Measurements from ENCODE around the gene S100A13.

Gene S100A13

GRCh38 chr1:153636312-153636711, 9.0 kb upstream of the S100A13 start:
- H3K4me3 Mint-ChIP-seq, result peak overlapping the region; percentile 97
- H3K9me3 Mint-ChIP-seq, result no peaks in the 10 kb centered on the region
- H3K27ac Mint-ChIP-seq, result peak overlapping the region; percentile 100
- ATAC-seq (no peak), DNase-seq (ENCODE audit: low spot score in 2 of 2) (no peak)
- peaks cover 77% of the 10 kb centered on the region for H3K36me3 Mint-ChIP-seq
- peaks cover 38% of the 10 kb centered on the region for H3K4me1 Mint-ChIP-seq

GRCh38 chr1:153635872-153636271, 8.6 kb upstream of the S100A13 start:
- no peaks in the 10 kb centered on the region for H3K9me3 Mint-ChIP-seq
- H3K27ac Mint-ChIP-seq, result peak overlapping the region; percentile 100
- ATAC-seq, result no peak
- H3K4me1 Mint-ChIP-seq, result peaks cover 38% of the 10 kb centered on the region
- H3K36me3 Mint-ChIP-seq, result peaks cover 73% of the 10 kb centered on the region
- no peak for DNase-seq (ENCODE audit: low spot score in 2 of 2)
- peak overlapping the region; percentile 97 for H3K4me3 Mint-ChIP-seq

DNA sequence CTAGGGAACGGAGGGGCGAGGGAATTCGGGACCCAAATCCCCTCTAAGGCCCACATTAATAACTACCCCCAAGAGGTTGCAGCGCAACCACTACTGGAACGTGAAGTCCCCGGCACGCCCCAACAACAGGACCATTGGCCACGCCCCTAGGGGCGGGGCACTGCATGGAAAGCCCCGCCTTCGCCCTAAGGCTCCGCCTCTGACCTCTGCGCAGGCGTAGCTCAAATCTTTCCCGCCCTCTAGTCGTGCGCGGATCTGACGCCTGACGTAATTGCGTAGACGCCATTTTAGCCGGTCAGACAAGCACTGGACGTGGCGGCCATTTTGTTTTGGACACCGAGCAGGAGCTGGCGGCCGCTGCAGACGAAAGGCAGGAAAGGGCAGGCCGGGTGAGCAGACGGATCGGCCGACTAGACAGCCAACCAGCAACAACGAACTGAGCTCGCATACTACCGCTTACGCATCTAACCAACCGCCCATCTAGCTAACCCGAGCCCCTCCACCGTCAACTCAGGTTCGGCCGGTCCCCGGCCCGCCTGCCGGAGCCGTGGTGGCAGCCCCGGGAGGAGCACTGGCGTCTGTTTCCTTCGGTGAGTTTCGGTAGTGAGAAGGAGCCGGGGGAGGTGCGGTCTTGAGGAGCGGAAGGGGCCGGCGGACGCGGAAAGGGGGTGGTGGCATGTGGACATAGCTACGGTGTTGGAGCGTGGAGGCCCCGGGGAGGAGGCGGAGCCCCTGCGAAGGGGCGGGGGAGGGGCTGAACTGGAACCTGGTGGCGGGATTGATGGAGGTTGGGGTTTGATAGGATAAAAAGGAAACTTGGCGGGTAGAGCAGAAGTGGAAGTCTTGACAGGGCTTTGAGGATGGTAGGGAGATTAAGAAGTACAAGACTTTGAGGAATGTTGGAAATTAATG, 6.7 kb upstream of the S100A13 start, which contains the start of gene CHTOP:
Gene CHTOP (plus strand): TSS at position 313 of the 912 bp plus-strand sequence. CDS start 2,523 bp downstream, outside the sequence.
- DNase-seq (ENCODE audit: low spot score in 2 of 2), result peak; percentile 99 to 100
- Mint-ChIP-seq H3K9me3 (no peaks in the 10 kb centered on the region), H3K4me3 (peak within 1 kb of the TSS; percentile 97), H3K4me1 (peaks cover 38% of the 10 kb centered on the region), H3K36me3 (peaks cover 54% of the 10 kb centered on the region), H3K27ac (peak within 1 kb of the TSS; percentile 100)
- ATAC-seq, result peak; percentile 93

GRCh38 chr1:153633161-153633753, 6.0 kb upstream of the S100A13 start:
- ATAC-seq (no peak), DNase-seq (ENCODE audit: low spot score in 2 of 2) (no peak)
- Mint-ChIP-seq H3K27ac (peak overlapping the region; percentile 100), H3K36me3 (peaks cover 47% of the 10 kb centered on the region), H3K4me1 (peaks cover 38% of the 10 kb centered on the region), H3K9me3 (no peaks in the 10 kb centered on the region), H3K4me3 (peak overlapping the region; percentile 97)

DNA sequence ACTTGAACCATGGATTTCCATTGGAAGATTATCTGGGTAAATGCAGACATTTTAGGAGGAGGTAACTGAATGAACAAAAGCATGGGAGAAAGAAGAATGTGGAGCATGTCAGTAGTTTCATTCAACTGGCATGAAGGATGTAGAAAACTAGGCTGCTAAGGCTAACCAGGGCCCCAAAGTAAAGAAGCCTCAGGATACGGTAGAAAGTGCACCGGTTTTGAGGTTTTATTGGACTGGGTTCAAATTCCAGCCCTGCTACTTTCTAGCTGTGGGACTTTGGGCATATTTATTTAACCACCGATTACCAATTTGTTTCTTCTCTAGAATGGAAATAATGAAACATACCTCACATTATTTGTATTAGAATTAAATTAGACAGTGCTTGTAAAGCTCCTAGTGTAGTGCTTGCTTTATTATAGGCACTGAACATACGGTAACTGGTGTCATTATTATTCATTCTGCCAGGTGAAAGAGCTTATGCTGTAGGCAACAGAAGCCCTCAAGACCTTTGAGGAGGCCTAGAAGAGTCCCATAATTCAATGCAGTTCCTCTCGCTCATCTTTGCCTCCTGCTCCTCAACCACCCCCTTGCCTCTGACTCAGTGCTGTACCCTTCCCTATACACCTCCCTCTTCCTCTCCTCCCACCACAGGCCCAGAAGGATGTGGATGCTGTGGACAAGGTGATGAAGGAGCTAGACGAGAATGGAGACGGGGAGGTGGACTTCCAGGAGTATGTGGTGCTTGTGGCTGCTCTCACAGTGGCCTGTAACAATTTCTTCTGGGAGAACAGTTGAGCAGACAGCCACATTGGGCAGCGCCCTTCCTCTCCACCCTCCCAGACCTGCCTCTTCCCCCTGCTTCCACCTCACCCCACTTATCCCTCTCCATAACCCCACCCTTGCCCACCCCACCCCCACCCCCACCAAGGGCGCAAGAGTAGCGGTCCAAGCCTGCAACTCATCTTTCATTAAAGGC, 4.0 kb upstream of the S100A13 start:
- ATAC-seq (no peak), DNase-seq (ENCODE audit: low spot score in 2 of 2) (no peak)
- Mint-ChIP-seq H3K4me3 (no peak overlapping the region), H3K27ac (peak overlapping the region; percentile 26), H3K4me1 (peaks cover 30% of the 10 kb centered on the region), H3K36me3 (peaks cover 28% of the 10 kb centered on the region), H3K9me3 (no peaks in the 10 kb centered on the region)

DNA sequence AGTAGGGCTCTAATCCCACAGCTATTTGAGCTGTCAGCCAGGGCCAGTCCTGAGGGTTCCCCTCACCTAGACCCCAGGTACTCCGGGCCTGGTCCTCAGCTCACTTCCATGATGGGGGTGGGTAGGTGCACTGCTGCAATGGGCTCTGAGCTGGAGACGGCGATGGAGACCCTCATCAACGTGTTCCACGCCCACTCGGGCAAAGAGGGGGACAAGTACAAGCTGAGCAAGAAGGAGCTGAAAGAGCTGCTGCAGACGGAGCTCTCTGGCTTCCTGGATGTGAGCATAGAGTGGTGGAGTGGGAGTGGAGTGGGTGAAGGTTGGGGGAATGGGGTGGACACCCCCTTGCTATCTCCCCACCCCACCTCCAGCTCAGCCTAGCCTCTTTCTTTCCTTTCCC, 3.1 kb upstream of the S100A13 start:
- Mint-ChIP-seq H3K4me1 (peaks cover 30% of the 10 kb centered on the region), H3K27ac (peak overlapping the region; percentile 26), H3K9me3 (no peaks in the 10 kb centered on the region), H3K4me3 (no peak overlapping the region), H3K36me3 (peaks cover 18% of the 10 kb centered on the region)
- no peak for ATAC-seq
- DNase-seq (ENCODE audit: low spot score in 2 of 2), result no peak

GRCh38 chr1:153629971-153630370, 2.7 kb upstream of the S100A13 start:
- Mint-ChIP-seq H3K27ac (peak overlapping the region; percentile 26), H3K4me3 (no peak overlapping the region), H3K36me3 (peaks cover 14% of the 10 kb centered on the region), H3K9me3 (no peaks in the 10 kb centered on the region), H3K4me1 (peaks cover 30% of the 10 kb centered on the region)
- ATAC-seq, result no peak
- no peak for DNase-seq (ENCODE audit: low spot score in 2 of 2)

DNA sequence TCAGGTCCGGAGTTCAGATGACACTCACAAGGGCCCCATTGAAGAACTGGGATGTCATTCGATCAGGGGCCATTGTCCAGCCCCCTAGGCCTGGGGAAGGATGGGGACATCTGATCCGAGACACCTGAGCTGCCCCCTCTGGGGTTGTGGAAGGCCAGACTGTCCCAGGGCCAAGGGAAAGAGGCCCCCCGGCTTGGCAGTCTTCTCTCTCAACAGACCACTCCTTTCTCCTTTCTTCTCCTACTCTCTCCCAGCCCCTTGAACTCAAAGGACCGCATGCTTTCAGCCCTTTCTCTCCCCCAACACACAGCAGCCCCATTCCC, 2.0 kb upstream of the S100A13 start:
- ATAC-seq (no peak), DNase-seq (ENCODE audit: low spot score in 2 of 2) (no peak)
- peaks cover 7% of the 10 kb centered on the region for H3K36me3 Mint-ChIP-seq
- peak overlapping the region; percentile 56 for H3K27ac Mint-ChIP-seq
- peaks cover 30% of the 10 kb centered on the region for H3K4me1 Mint-ChIP-seq
- no peaks in the 10 kb centered on the region for H3K9me3 Mint-ChIP-seq
- no peak overlapping the region for H3K4me3 Mint-ChIP-seq

GRCh38 chr1:153628638-153629342, 1.5 kb upstream of the S100A13 start:
- ATAC-seq, result no peak
- Mint-ChIP-seq H3K9me3 (no peaks in the 10 kb centered on the region), H3K4me1 (peaks cover 28% of the 10 kb centered on the region), H3K27ac (peak overlapping the region; percentile 56), H3K36me3 (peaks cover 2% of the 10 kb centered on the region), H3K4me3 (no peak overlapping the region)
- no peak for DNase-seq (ENCODE audit: low spot score in 2 of 2)

DNA sequence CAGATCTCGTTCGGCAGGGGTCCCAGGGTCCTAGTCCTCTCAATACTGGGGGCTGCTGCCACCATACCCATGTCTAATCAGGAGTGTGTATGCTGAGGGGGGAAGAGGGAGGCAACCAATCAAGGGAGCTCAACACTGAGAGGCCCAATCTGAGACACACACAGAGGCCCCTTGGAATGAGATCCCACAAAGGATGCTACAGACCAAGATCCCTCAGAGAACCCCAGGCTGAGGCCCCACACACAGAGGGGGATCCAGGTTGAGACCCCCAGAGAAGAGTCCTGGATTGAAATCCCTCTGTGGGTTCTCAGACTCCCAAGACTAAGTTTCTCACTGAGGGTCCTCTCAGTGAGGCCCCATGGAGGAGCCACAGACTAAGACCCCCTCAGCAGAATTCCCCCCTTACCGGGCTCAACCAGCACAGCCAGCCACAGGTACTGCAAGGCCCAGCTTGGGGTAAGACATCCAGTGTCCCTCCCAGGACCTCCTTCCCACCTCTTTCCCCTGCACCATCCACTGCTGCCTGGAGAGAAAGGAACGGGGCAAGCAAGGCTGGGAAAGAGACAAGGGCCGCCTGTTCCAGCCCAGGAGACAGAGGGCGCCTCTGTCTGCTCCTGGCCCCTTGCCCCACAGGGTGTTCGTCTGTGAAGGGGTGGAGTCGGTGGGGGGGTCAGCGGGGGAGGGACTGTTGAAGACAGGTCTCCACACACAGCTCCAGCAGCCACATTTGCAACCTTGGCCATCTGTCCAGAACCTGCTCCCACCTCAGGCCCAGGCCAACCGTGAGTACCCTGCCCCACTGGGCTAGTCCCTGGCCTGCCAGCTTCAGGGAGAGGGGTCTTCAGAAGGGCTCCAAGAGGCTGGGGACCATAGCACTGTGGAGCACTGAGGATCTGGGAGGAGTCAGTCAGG, 666 bp upstream of the S100A13 start, which contains the start of gene S100A1:
Gene S100A1 (plus strand): TSS at position 720 of the 912 bp plus-strand sequence. CDS start 2,088 bp downstream, outside the sequence.
- Mint-ChIP-seq H3K4me3 (no peak within 1 kb of the TSS), H3K36me3 (no peaks in the 10 kb centered on the region), H3K9me3 (no peaks in the 10 kb centered on the region), H3K27ac (peak within 1 kb of the TSS; percentile 56), H3K4me1 (peaks cover 20% of the 10 kb centered on the region)
- ATAC-seq (no peak), DNase-seq (ENCODE audit: low spot score in 2 of 2) (no peak)

DNA sequence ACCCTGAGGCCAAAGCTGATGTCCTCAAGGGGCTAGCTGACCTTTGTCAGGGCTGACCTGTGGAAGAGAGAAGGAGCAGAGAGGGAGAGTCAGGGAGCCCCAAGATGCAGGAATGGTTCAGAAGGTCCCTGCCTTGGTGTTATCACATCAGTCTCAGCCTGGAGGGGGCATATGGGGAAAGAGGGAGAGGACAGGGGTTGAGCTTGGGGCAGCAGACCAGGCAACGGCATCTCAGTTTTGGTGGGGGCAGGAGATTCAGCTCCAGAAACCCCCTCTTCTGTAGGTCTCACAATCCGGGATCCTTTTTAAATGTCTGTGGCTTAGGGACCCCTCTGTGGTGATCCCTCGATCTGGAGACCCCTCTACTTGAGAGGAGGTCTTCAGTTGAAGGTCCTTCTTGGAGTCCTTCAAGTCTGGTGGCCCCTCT, 815 bp downstream of the S100A13 start:
- Mint-ChIP-seq H3K36me3 (no peaks in the 10 kb centered on the region), H3K4me3 (no peak overlapping the region), H3K9me3 (no peaks in the 10 kb centered on the region), H3K4me1 (peaks cover 8% of the 10 kb centered on the region), H3K27ac (no peak overlapping the region)
- ATAC-seq, result no peak
- DNase-seq (ENCODE audit: low spot score in 2 of 2), result no peak

DNA sequence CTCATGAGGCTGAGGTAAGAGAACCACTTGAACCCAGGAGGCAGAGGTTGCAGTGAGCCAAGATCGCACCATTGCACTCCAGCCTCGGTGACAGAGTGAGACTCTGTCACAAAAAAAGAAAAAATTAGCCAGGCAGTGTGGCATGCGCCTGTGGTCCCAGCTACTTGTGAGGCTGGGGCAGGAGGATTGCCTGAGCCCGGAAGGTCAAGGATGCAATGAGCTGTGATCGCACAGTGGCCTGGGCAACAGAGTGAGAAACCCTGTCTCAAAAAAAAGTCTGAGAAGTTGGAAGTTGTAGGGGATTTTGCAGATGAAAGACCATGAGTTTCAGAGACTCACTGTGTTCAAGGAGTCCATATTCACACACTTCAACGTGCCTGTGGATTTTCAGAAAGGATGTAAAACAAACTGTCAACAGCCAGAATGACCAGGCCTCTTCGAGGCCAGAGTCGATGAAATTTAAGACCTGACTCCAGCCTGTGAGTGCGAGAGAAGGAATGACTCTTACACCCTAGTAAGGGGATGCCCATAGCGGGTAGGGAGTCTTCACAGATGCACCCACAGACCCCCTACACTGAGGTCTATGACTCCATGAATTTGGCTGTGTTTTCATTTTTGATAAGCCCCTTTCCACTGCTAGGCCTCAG, 2.2 kb downstream of the S100A13 start:
- Mint-ChIP-seq H3K36me3 (no peaks in the 10 kb centered on the region), H3K9me3 (no peaks in the 10 kb centered on the region), H3K27ac (no peak overlapping the region), H3K4me1 (peaks cover 6% of the 10 kb centered on the region), H3K4me3 (no peak overlapping the region)
- ATAC-seq, result no peak
- no peak for DNase-seq (ENCODE audit: low spot score in 2 of 2)

DNA sequence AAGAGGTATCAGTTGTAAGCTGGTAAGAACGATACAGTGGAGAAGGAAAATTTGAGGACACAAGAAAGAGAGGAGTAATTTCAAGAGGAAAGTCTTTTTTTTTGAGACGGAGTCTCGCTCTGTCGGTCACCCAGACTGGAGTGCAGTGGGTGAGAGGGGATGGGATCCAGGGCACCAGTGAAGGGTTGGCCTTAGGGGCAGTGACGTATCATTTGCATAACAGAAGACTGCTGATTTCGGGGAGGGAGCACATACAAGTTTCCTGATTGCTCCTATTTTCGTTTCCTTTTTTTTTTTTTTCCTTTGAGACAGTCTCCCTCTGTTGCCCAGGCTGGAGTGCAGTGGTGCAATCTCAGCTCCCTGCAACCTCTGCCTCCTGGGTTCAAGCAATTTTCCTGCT, 4.2 kb downstream of the S100A13 start:
- Mint-ChIP-seq H3K4me1 (peaks cover 6% of the 10 kb centered on the region), H3K9me3 (no peaks in the 10 kb centered on the region), H3K27ac (no peak overlapping the region), H3K36me3 (no peaks in the 10 kb centered on the region), H3K4me3 (no peak overlapping the region)
- DNase-seq (ENCODE audit: low spot score in 2 of 2), result no peak
- no peak for ATAC-seq
